Measurements from ENCODE around the gene CORO7. TPM values are rescaled to one million over a fixed set of nuclear protein-coding genes. Genes with fewer than 3 reads are reported as not detected.

Gene CORO7
- total RNA-seq, 1 donor from 2014 or later, result 30.9 TPM

DNA sequence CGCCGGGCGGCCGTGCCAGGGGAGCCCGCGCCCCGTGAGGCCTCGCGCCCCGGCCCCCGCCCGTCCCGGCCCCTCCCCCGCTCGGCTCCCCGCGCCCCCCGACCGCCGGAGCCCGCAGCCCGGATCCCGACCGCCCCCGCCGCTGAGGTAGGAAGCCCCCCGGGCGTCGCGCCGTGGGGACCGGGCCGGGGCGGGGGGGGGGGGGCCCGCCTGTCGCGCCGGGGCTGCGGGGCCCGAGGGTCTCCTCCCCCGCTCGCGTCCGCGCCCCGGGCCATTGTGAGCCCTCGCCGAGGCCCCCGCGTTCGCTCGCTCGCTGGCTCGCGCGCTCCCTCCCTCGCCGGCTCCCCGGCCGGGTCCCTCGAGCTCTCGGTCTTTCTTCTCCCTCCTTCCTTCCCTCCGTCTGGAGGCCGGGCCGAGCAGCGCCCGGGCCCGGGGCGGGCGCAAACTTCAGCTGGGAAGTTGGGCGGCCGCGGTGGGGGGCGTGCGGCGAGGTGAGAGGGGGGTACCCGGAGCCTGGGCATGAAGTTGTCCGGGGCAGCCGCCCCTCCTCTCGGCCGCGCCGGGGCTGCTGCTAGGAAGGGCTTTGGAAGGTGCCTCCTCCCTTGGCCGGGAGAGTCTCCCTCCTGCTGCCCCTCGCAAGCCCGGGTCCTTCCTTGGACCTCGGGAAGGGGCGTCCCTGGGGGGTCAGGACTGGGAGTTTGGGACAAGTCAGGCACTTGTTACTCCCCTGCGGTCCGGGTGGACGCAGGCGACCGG is 100.1 kb downstream of the CORO7 start:
- TF ChIP-seq POLR2A (IDR thresholded peaks at IDR 0.05) (no peak), POLR2AphosphoS5 (IDR thresholded peaks at IDR 0.05; ENCODE audit: insufficient read depth in 1 of 2, low read depth in 1 of 2) (no peak)
- TF ChIP-seq, protein P1, sequence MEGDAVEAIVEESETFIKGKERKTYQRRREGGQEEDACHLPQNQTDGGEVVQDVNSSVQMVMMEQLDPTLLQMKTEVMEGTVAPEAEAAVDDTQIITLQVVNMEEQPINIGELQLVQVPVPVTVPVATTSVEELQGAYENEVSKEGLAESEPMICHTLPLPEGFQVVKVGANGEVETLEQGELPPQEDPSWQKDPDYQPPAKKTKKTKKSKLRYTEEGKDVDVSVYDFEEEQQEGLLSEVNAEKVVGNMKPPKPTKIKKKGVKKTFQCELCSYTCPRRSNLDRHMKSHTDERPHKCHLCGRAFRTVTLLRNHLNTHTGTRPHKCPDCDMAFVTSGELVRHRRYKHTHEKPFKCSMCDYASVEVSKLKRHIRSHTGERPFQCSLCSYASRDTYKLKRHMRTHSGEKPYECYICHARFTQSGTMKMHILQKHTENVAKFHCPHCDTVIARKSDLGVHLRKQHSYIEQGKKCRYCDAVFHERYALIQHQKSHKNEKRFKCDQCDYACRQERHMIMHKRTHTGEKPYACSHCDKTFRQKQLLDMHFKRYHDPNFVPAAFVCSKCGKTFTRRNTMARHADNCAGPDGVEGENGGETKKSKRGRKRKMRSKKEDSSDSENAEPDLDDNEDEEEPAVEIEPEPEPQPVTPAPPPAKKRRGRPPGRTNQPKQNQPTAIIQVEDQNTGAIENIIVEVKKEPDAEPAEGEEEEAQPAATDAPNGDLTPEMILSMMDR (IDR thresholded peaks at IDR 0.05), result no peak
- peaks cover 66% of the 10 kb centered on the region for H3K4me1 ChIP-seq
- no peaks in the 10 kb centered on the region for H3K9me3 ChIP-seq
- intact Hi-C loops (cut with DNase I), result loop anchor here (5.0 kb wide), 1 partner anchor 44 kb away; the partner anchor contains the start of gene TFAP4
- peak overlapping the region; percentile 60 to 65 for H3K4me3 ChIP-seq
- no peaks in the 10 kb centered on the region for H3K27me3 ChIP-seq
- peak overlapping the region; percentile 85 for H3K27ac ChIP-seq
- no peak for DNase-seq (ENCODE audit: extremely low spot score in 2 of 2)
- H3K36me3 ChIP-seq, result no peaks in the 10 kb centered on the region

GRCh38 chr16:4315186-4316107 is 100.9 kb downstream of the CORO7 start, which contains the start of gene GLIS2:
Gene GLIS2, plus strand, starts transcription at chr16:4316067. Its CDS starts 16,214 bp downstream, at chr16:4332281.
- no peaks in the 10 kb centered on the region for H3K27me3 ChIP-seq
- intact Hi-C loops (cut with DNase I), result loop anchor here (5.0 kb wide), 1 partner anchor 43 kb away; the partner anchor contains the start of gene TFAP4
- no peaks in the 10 kb centered on the region for H3K9me3 ChIP-seq
- peak within 1 kb of the TSS; percentile 60 to 65 for H3K4me3 ChIP-seq
- H3K36me3 ChIP-seq, result no peaks in the 10 kb centered on the region
- peaks cover 58% of the 10 kb centered on the region for H3K4me1 ChIP-seq
- TF ChIP-seq POLR2AphosphoS5 (IDR thresholded peaks at IDR 0.05; ENCODE audit: insufficient read depth in 1 of 2, low read depth in 1 of 2), result peak in 1 of 2 donors; percentile 49
- TF ChIP-seq, protein P1 (IDR thresholded peaks at IDR 0.05), result no peak
- TF ChIP-seq POLR2A (IDR thresholded peaks at IDR 0.05), result peak in 1 of 2 donors; percentile 49
- peak within 1 kb of the TSS; percentile 93 for H3K27ac ChIP-seq
- DNase-seq (ENCODE audit: extremely low spot score in 2 of 2), result peak in 1 of 2 donors; percentile 84

- DNase-seq (ENCODE audit: extremely low spot score in 2 of 2), result peak in 1 of 2 donors; percentile 88
Observed at GRCh38 chr16:4314532-4315185, 101.7 kb downstream of the CORO7 start.

More at GRCh38 chr16:4314532-4315185, 101.7 kb downstream of the CORO7 start:
- Histone ChIP-seq H3K9me3 (no peaks in the 10 kb centered on the region), H3K36me3 (no peaks in the 10 kb centered on the region), H3K27ac (peak overlapping the region; percentile 93), H3K4me3 (peak overlapping the region; percentile 60 to 65), H3K4me1 (peaks cover 50% of the 10 kb centered on the region), H3K27me3 (no peaks in the 10 kb centered on the region)
- TF ChIP-seq, protein P1 (IDR thresholded peaks at IDR 0.05), result no peak
- TF ChIP-seq POLR2AphosphoS5 (IDR thresholded peaks at IDR 0.05; ENCODE audit: insufficient read depth in 1 of 2, low read depth in 1 of 2), result peak in 1 of 2 donors; percentile 41
- intact Hi-C loops (cut with DNase I), result loop anchor here (5.0 kb wide), 1 partner anchor 42 kb away; the partner anchor contains the start of gene TFAP4

Measured in vagina (tissue), 2 donors.